B cell (primary cell): Measurements from ENCODE around the gene IGFL2. TPM values are rescaled to one million over a fixed set of nuclear protein-coding genes. Genes with fewer than 3 reads are reported as not detected.

Experiments
- ATAC-seq: fragments of 200-7000 bp; cut with Tn5 transposase; one replicate; pipeline ENCODE4 v1.10.0; 2021; ENCODE audit warnings: low read depth, mild to moderate bottlenecking, moderate number of reproducible peaks, moderate library complexity
- CTCF ChIA-PET: fragments of 350-600 bp; sonication (Branson Sonifier 250); formaldehyde crosslinking; loops from one replicate; lab custom pipeline; 2021; ENCODE audit warnings: antibody characterized with exemption, inconsistent platforms; lab: Charles Lee
- POLR2A ChIA-PET: fragments of 350-600 bp; sonication (Branson Sonifier 250); formaldehyde crosslinking; loops from one replicate; lab custom pipeline; 2021; ENCODE audit warnings: antibody characterized with exemption; lab: Charles Lee
- DNase-seq: peaks from one replicate; pipeline ENCODE4 v3.0.0; 2013
- H2AFZ ChIP-seq: 2 replicates; pipeline ENCODE4 v1.6.1; 2012; ENCODE audit warnings: mild to moderate bottlenecking, low read depth, low read length; ENCODE audit not compliant: insufficient read depth, poor library complexity, severe bottlenecking
- H3K27ac ChIP-seq, 2 donors: 1 replicate in 1 of 2; 2 replicates in 1 of 2; pipeline ENCODE4 v1.5.1; 2012 to 2013; ENCODE audit warnings: low read length in 2 of 2, mild to moderate bottlenecking in 2 of 2, moderate library complexity in 1 of 2
- H3K27me3 ChIP-seq, 4 experiments: fragments of 200-600 bp in 1 of 4; sonication (generic) in 1 of 4; replicated peaks in 1 of 4; 1 replicate in 2 of 4; 2 replicates in 2 of 4; pipeline versions ENCODE4 v1.6.1 to v1.7.0; 2013 to 2016; ENCODE audit warnings: low read length in 3 of 4, mild to moderate bottlenecking in 2 of 4, mixed read lengths in 1 of 4, moderate library complexity in 1 of 4; ENCODE audit not compliant: insufficient read depth in 4 of 4, control insufficient read depth in 3 of 4; ENCODE audit errors: control extremely low read depth in 1 of 4
- H3K36me3 ChIP-seq, 2 experiments: replicated peaks in 1 of 2; 1 replicate in 1 of 2; 2 replicates in 1 of 2; pipeline versions ENCODE4 v1.6.1 to v1.7.1; 2013; ENCODE audit warnings: low read length in 1 of 2; ENCODE audit not compliant: insufficient read depth in 2 of 2, control insufficient read depth in 1 of 2; ENCODE audit errors: control extremely low read depth in 1 of 2, extremely low read depth in 1 of 2
- H3K4me1 ChIP-seq, 2 donors: fragments of 200-600 bp in 1 of 2; sonication (generic) in 1 of 2; 1 replicate in 1 of 2; 2 replicates in 1 of 2; pipeline versions ENCODE4 v1.5.1 to v1.6.1; 2013 to 2017; ENCODE audit warnings: low read length in 2 of 2; ENCODE audit not compliant: control insufficient read depth in 2 of 2, insufficient read depth in 2 of 2
- H3K4me2 ChIP-seq: replicated peaks from 2 replicates; pipeline ENCODE3; 2012; ENCODE audit warnings: mild to moderate bottlenecking, low read depth, low read length; ENCODE audit not compliant: poor library complexity, severe bottlenecking
- H3K4me3 ChIP-seq, 5 experiments: fragments of 200-600 bp in 1 of 5; sonication (generic) in 1 of 5; 1 replicate in 3 of 5; 2 replicates in 2 of 5; pipeline versions ENCODE4 v1.5.1 to v1.7.0; 2011 to 2016; ENCODE audit warnings: low read length in 4 of 5, mild to moderate bottlenecking in 4 of 5, low read depth in 2 of 5, control low read depth in 1 of 5, moderate library complexity in 1 of 5; ENCODE audit not compliant: insufficient read depth in 1 of 5; ENCODE audit errors: control extremely low read depth in 1 of 5, extremely low read depth in 1 of 5
- H3K79me2 ChIP-seq: fragments of 200-600 bp; sonication (generic); one replicate; pipeline ENCODE4 v1.6.0; 2016; ENCODE audit warnings: low read length; ENCODE audit not compliant: control insufficient read depth, insufficient read depth
- H3K9ac ChIP-seq: fragments of 200-600 bp; sonication (generic); 2 replicates; pipeline ENCODE4 v1.6.1; 2017; ENCODE audit warnings: mild to moderate bottlenecking, low read length, moderate library complexity
- H3K9me3 ChIP-seq, 3 donors: one replicate each; pipeline versions ENCODE4 v1.6.1 to v1.7.1; 2013; ENCODE audit warnings: low read length in 2 of 3; ENCODE audit not compliant: control insufficient read depth in 2 of 3, insufficient read depth in 1 of 3; ENCODE audit errors: control extremely low read depth in 1 of 3
- H4K20me1 ChIP-seq: 2 replicates; pipeline ENCODE4 v1.6.0; 2012; ENCODE audit warnings: mild to moderate bottlenecking, low read length; ENCODE audit not compliant: insufficient read depth, control insufficient read depth, poor library complexity, severe bottlenecking
- H3K27ac Mint-ChIP-seq: one replicate; pipeline ENCODE4 v1.8.0; 2021; ENCODE audit warnings: mixed read lengths
- H3K27me3 Mint-ChIP-seq: one replicate; pipeline ENCODE4 v1.8.0; 2021; ENCODE audit warnings: mixed read lengths
- H3K4me1 Mint-ChIP-seq: one replicate; pipeline ENCODE4 v1.8.0; 2021; ENCODE audit warnings: mixed read lengths
- H3K4me3 Mint-ChIP-seq: one replicate; pipeline ENCODE4 v1.8.0; 2021; ENCODE audit warnings: mixed read lengths
- H3K9me3 Mint-ChIP-seq: one replicate; pipeline ENCODE4 v1.8.0; 2022; ENCODE audit warnings: mixed read lengths; ENCODE audit not compliant: insufficient read depth
- CTCF ChIP-seq: fragments of 200-600 bp; IDR thresholded peaks from one replicate; pipeline ENCODE4 v1.8.0; 2022; ENCODE audit warnings: antibody characterized with exemption, mild to moderate bottlenecking
- EZH2 ChIP-seq: IDR thresholded peaks from 2 replicates; pipeline ENCODE4 v1.6.1; 2012; ENCODE audit warnings: borderline replicate concordance, low read depth, mild to moderate bottlenecking, moderate library complexity, low read length; ENCODE audit not compliant: insufficient read depth, poor library complexity, severe bottlenecking
- WGBS: methylation state at CpG from one replicate; pipeline ENCODE4 v1.1.5; 2013; ENCODE audit warnings: missing lambda C conversion rate; ENCODE audit not compliant: insufficient coverage; 5-methylcytosine and 5-hydroxymethylcytosine counted together
- intact Hi-C: fragments of 100-400 bp; cut with micrococcal nuclease; formaldehyde crosslinking; loops from one replicate; pipeline ENCODE4 v1.10.0; 2022
- polyA plus RNA-seq: library from polyadenylated mRNA; depleted of rRNA; stranded (reverse); fragments of >200 nt; gene quantifications from 2 replicates; pipeline ENCODE4 v1.2.3, GENCODE V29; 2012
- total RNA-seq, 2 donors: library from RNA; stranded (reverse); fragments of 120-200 nt in 1 of 2; gene quantifications; 1 replicate in 1 of 2; 2 replicates in 1 of 2; pipeline versions ENCODE4 v1.2.3 to v1.2.4, GENCODE V29; 2013 to 2022

IGFL2 gene
- total and polyA plus RNA-seq, 2 donors (not counting 1 experiment from before 2014, with no cell fraction given), result not detected

- no peak overlapping the region for H3K4me3 Mint-ChIP-seq
- intact Hi-C loops, result no loop called here
- ChIA-PET CTCF (no interaction called here), POLR2A (no interaction called here)
- H3K9me3 Mint-ChIP-seq, result peaks cover 3% of the 10 kb centered on the region
- Histone ChIP-seq H2AFZ (no peak overlapping the region), H3K9ac (no peak overlapping the region), H3K4me2 (no peak overlapping the region), H3K79me2 (no peaks in the 10 kb centered on the region), H3K4me3 (no peak overlapping the region), H3K9me3 (no peaks in the 10 kb centered on the region), H3K27me3 (peaks cover 0 to 9% (median 1%) of the 10 kb centered on the region in 4 experiments), H3K27ac (no peak overlapping the region), H3K36me3 (no peaks in the 10 kb centered on the region), H4K20me1 (no peaks in the 10 kb centered on the region), H3K4me1 (no peaks in the 10 kb centered on the region)
- DNase-seq (no peak), ATAC-seq (no peak)
- no CpG with 5 or more reads among the region's 3 CpGs for WGBS
- no peak overlapping the region for H3K27ac Mint-ChIP-seq
- TF ChIP-seq EZH2, result no peak
- no peak for TF ChIP-seq CTCF
- peaks cover 49% of the 10 kb centered on the region for H3K27me3 Mint-ChIP-seq
- H3K4me1 Mint-ChIP-seq, result no peaks in the 10 kb centered on the region
Measured at GRCh38 chr19:46155237-46155636, 7.2 kb downstream of the IGFL2 start.

GRCh38 chr19:46159418-46160232 lies 11.6 kb downstream of the IGFL2 start:
- Histone ChIP-seq H3K4me3 (no peak overlapping the region), H3K36me3 (no peaks in the 10 kb centered on the region), H3K27ac (no peak overlapping the region), H3K4me1 (no peaks in the 10 kb centered on the region), H3K9me3 (peaks cover 0 to 15% (median 9%) of the 10 kb centered on the region in 3 donors), H3K4me2 (no peak overlapping the region), H3K9ac (no peak overlapping the region), H4K20me1 (no peaks in the 10 kb centered on the region), H2AFZ (no peak overlapping the region), H3K27me3 (peaks cover 0 to 15% (median 1%) of the 10 kb centered on the region in 4 experiments), H3K79me2 (no peaks in the 10 kb centered on the region)
- H3K4me3 Mint-ChIP-seq, result no peak overlapping the region
- 60% methylated on average over 3 of the region's 4 CpGs for WGBS
- H3K9me3 Mint-ChIP-seq, result peaks cover 17% of the 10 kb centered on the region
- ChIA-PET CTCF (no interaction called here), POLR2A (no interaction called here)
- TF ChIP-seq EZH2 (no peak), CTCF (no peak)
- no peaks in the 10 kb centered on the region for H3K4me1 Mint-ChIP-seq
- ATAC-seq (no peak), DNase-seq (no peak)
- no peak overlapping the region for H3K27ac Mint-ChIP-seq
- H3K27me3 Mint-ChIP-seq, result peaks cover 36% of the 10 kb centered on the region
- intact Hi-C loops, result no loop called here
